ENCODE results near the gene CYP2E1.
"Not testable (repeated sequence)": the region's sequence is repeated elsewhere in the genome, so short reads cannot be mapped to it uniquely, and the experiment has no call there.

Gene CYP2E1

GRCh38 chr10:133528296-133528844 is 1.2 kb downstream of the CYP2E1 start:
- peak; percentile 18 for DNase-seq (ENCODE audit: low spot score)

GRCh38 chr10:133528845-133529575 is 1.8 kb downstream of the CYP2E1 start:
- DNase-seq (ENCODE audit: low spot score) = peak; percentile 59

GRCh38 chr10:133529576-133529946 is 2.4 kb downstream of the CYP2E1 start:
- no peak for DNase-seq (ENCODE audit: low spot score)

- DNase-seq (ENCODE audit: low spot score) = no peak
These were observed 3.3 kb downstream of the CYP2E1 start for GRCh38 chr10:133530506-133530905.

- DNase-seq (ENCODE audit: low spot score) = no peak
These were observed 5.7 kb downstream of the CYP2E1 start for GRCh38 chr10:133532871-133533270.

GRCh38 chr10:133534417-133534816 is 7.3 kb downstream of the CYP2E1 start:
- no peak for DNase-seq (ENCODE audit: low spot score)

GRCh38 chr10:133536198-133536597 is 9.0 kb downstream of the CYP2E1 start:
- no peak for DNase-seq (ENCODE audit: low spot score)

- DNase-seq (ENCODE audit: low spot score) = no peak
These were observed 10.7 kb downstream of the CYP2E1 start for GRCh38 chr10:133537546-133538545.

- DNase-seq (ENCODE audit: low spot score) = not testable (repeated sequence)
These were observed 14.3 kb downstream of the CYP2E1 start for GRCh38 chr10:133541441-133541975.

GRCh38 chr10:133544506-133544905 is 17.3 kb downstream of the CYP2E1 start:
- DNase-seq (ENCODE audit: low spot score) = no peak

- DNase-seq (ENCODE audit: low spot score) = no peak
These were observed 27.4 kb downstream of the CYP2E1 start for GRCh38 chr10:133554600-133554999.

- DNase-seq (ENCODE audit: low spot score) = no peak
These were observed 28.4 kb downstream of the CYP2E1 start for GRCh38 chr10:133555521-133555920.

- DNase-seq (ENCODE audit: low spot score) = no peak
These were observed 30.2 kb downstream of the CYP2E1 start for GRCh38 chr10:133557381-133557780.

GRCh38 chr10:133559216-133559615 is 32.1 kb downstream of the CYP2E1 start:
- no peak for DNase-seq (ENCODE audit: low spot score)

- DNase-seq (ENCODE audit: low spot score) = no peak
These were observed 37.7 kb downstream of the CYP2E1 start for GRCh38 chr10:133564816-133565215.

GRCh38 chr10:133565441-133566294 is 38.5 kb downstream of the CYP2E1 start, which contains the start of gene SYCE1:
Gene SYCE1 (minus strand): TSS chr10:133565583. CDS start chr10:133565529, 54 bp downstream.
- no peak for DNase-seq (ENCODE audit: low spot score)

GRCh38 chr10:133567119-133567518 is 40.0 kb downstream of the CYP2E1 start:
- no peak for DNase-seq (ENCODE audit: low spot score)

- DNase-seq (ENCODE audit: low spot score) = no peak
These were observed 40.6 kb downstream of the CYP2E1 start for GRCh38 chr10:133567609-133568286.

GRCh38 chr10:133568287-133568614 is 41.1 kb downstream of the CYP2E1 start:
- DNase-seq (ENCODE audit: low spot score) = no peak

- not testable (repeated sequence) for DNase-seq (ENCODE audit: low spot score)
These were observed 41.8 kb downstream of the CYP2E1 start for GRCh38 chr10:133568831-133569527.

Data from SK-N-DZ (cell line).